GM06990 (cell line): Measurements from ENCODE around the gene PCCA.

Experiments used
- DNase-seq: peaks from one replicate; pipeline ENCODE4 v3.0.0-alpha.2; 2011; ENCODE audit not compliant: insufficient read length; ENCODE audit errors: extremely low read depth
- H3K27me3 ChIP-seq: replicated peaks from 2 replicates; pipeline ENCODE4 v1.6.0; 2011; ENCODE audit warnings: low read length; ENCODE audit not compliant: control insufficient read depth, insufficient read depth
- H3K36me3 ChIP-seq: 2 replicates; pipeline ENCODE4 v1.5.1; 2011; ENCODE audit warnings: low read length; ENCODE audit not compliant: control insufficient read depth, insufficient read depth
- H3K4me3 ChIP-seq: replicated peaks from 2 replicates; pipeline ENCODE4 v1.5.1; 2011; ENCODE audit warnings: low read depth, mild to moderate bottlenecking, control low read depth, low read length
- CTCF ChIP-seq: IDR thresholded peaks from 2 replicates; pipeline ENCODE4 v1.5.1; 2011; ENCODE audit warnings: low read length, control low read depth, mild to moderate bottlenecking, inconsistent platforms; ENCODE audit not compliant: insufficient read depth, poor library complexity, severe bottlenecking

Gene PCCA

DNA sequence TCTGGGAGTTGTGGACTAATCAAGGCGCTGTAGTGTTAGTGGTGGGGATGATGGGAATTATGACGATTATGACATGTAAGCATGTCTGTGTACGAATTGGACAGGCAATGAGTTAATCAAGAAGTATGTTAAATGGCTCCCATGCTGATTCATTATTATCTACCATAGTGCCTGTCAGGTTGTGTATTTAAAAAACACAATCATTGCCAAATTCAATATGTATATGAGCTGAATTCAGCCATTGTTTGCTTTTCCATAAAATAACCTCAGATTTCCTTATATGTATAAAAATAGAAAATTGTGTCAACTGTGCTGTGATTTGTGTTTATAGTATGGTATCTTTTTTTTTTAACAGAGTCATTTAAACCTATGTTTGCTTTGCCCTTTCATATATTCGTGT lies 37.1 kb downstream of the PCCA start:
- H3K36me3 ChIP-seq: no peaks in the 10 kb centered on the region
- no peak for DNase-seq
- no peak overlapping the region for H3K4me3 ChIP-seq
- TF ChIP-seq CTCF: no peak
- no peaks in the 10 kb centered on the region for H3K27me3 ChIP-seq

DNA sequence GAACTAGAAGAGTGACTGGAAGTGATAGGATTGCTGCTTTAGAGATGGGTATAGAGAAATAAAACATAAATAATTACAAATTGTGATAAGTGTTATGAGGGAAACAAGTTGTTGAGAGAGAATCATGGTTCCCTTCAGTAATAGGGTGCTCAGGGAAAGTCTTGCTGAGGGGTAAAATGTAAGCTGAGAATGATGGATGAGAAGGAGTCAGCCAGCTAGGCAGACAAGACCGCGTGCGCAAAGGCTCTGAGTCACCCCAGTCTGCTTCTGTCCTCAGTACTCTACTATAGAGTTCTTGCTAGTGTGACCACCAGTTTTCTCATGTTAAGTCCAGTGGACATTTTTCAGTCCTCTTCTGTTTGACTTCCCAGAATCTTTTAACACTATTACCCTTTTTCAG lies 39.5 kb downstream of the PCCA start:
- no peak overlapping the region for H3K4me3 ChIP-seq
- no peaks in the 10 kb centered on the region for H3K36me3 ChIP-seq
- no peaks in the 10 kb centered on the region for H3K27me3 ChIP-seq
- TF ChIP-seq CTCF: no peak
- DNase-seq: no peak

DNA sequence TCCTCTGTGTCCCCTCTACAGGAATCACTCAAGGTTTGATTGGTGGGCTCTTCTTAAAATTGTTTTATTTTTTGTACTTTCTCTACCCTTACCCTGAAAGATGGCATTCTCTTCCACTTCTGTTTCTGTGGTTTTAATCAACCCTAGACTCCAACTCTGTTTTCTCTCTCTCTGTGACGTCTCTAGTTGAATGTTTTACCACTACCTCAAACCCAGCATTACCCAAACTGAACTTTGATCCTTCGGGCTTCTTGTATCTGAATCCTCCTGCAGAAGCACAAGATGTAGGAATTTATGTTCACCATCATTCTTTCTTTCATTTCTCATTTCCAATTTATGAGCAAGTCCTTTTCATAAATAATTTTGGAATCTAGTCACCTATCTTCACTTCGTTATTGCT lies 39.9 kb downstream of the PCCA start:
- DNase-seq: no peak
- TF ChIP-seq CTCF: no peak
- Histone ChIP-seq H3K4me3 (no peak overlapping the region), H3K36me3 (no peaks in the 10 kb centered on the region), H3K27me3 (no peaks in the 10 kb centered on the region)

- DNase-seq: no peak
Observed at GRCh38 chr13:100129605-100130004, 40.7 kb downstream of the PCCA start.

DNA sequence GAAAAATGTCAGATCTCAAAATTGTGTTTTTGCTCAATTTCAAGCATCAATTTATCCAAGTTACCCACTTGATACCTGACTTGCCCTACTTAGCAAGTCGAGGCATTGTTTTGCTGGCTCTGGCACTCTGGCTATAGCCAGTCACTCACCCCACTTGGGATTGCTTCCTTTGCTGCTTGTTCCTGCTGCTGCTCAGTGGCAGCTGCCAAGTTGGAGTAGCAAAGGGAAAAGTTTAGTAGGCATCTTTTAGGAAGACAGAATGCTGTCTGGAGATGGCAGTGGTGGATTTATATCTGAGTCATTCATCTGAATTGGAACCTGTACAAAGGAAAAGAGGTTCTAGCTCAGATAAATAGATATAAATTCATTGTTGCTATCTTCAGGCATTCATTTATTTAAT lies 41.2 kb downstream of the PCCA start:
- H3K36me3 ChIP-seq: no peaks in the 10 kb centered on the region
- no peak for TF ChIP-seq CTCF
- no peak overlapping the region for H3K4me3 ChIP-seq
- DNase-seq: no peak
- no peaks in the 10 kb centered on the region for H3K27me3 ChIP-seq

More at GRCh38 chr13:100129605-100130004, 40.7 kb downstream of the PCCA start:
- H3K36me3 ChIP-seq: no peaks in the 10 kb centered on the region
- no peak for TF ChIP-seq CTCF
- no peaks in the 10 kb centered on the region for H3K27me3 ChIP-seq
- no peak overlapping the region for H3K4me3 ChIP-seq

DNA sequence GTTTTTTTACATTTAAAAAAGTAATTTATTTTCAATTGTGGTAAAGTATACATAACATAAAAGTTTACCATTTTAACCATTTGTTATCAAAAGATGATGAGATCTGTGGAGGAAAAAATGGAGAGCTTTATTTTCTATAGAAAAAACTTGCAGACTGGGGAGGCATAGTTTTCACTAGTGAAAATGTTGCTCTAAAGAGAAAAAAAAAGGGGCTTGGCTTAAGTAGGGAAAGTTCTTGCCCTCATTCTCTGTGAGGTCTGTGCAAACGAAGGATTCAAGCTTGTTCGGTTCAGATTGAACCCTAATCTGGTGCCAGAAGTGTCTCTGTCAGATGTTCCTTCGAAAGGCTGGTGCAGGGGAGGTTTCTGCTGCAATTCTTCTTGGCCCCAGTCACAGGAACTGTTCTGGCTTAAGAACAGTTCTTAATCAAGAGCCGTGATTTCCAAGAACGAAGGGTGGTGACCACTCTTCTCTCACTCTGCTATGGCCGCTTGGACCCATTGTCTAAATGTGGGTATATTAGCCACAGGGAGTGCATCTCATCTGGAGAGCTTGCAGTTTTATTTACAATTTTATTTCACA lies 42.1 kb downstream of the PCCA start:
- no peak for DNase-seq
- no peak for TF ChIP-seq CTCF
- Histone ChIP-seq H3K36me3 (no peaks in the 10 kb centered on the region), H3K4me3 (no peak overlapping the region), H3K27me3 (no peaks in the 10 kb centered on the region)
